IMR-90 (cell line): ENCODE data around the gene NEGR1. TPM values are rescaled to one million over a fixed set of nuclear protein-coding genes. Genes with fewer than 3 reads are reported as not detected.

Experiments used
- ATAC-seq: fragments of 200-7000 bp; cut with Tn5 transposase; 2 replicates; pipeline ENCODE4 v1.9.1; 2020; ENCODE audit warnings: low read depth, mild to moderate bottlenecking, moderate library complexity
- BruUV-seq: library from RNA; stranded (reverse); fragments of 400-500 nt; replicated peaks from 2 replicates; lab custom pipeline; 2021; lab: Mats Ljungman, UMichigan
- CTCF ChIA-PET: fragments of 300-600 bp; formaldehyde crosslinking; extraction: SDS; loops from one replicate; lab custom pipeline; 2021; ENCODE audit warnings: antibody characterized with exemption; lab: Yijun Ruan, JAX
- POLR2A ChIA-PET: fragments of 300-600 bp; sonication (Branson Sonifier 250); formaldehyde crosslinking; loops from one replicate; lab custom pipeline; 2022; ENCODE audit warnings: antibody characterized with exemption; ENCODE audit not compliant: unreplicated experiment; lab: Charles Lee
- DNase-seq: peaks from one replicate; pipeline ENCODE4 v3.0.0; 2013
- H2AFZ ChIP-seq: replicated peaks from 2 replicates; pipeline ENCODE3; 2013; ENCODE audit warnings: low read length, mild to moderate bottlenecking; ENCODE audit not compliant: poor library complexity
- H2AK5ac ChIP-seq: 2 replicates; pipeline ENCODE4 v1.6.1; 2013; ENCODE audit warnings: low read depth, low read length, inconsistent platforms
- H2AK9ac ChIP-seq: replicated peaks from 2 replicates; pipeline ENCODE3; 2013; ENCODE audit warnings: mild to moderate bottlenecking, low read depth, low read length, moderate library complexity; ENCODE audit not compliant: poor library complexity
- H2BK120ac ChIP-seq: 2 replicates; pipeline ENCODE4 v1.6.1; 2013; ENCODE audit warnings: low read depth, low read length, inconsistent platforms
- H2BK15ac ChIP-seq: 3 replicates; pipeline ENCODE4 v1.6.1; 2013; ENCODE audit warnings: low read depth, low read length, inconsistent platforms
- H2BK20ac ChIP-seq: 2 replicates; pipeline ENCODE4 v1.6.1; 2013; ENCODE audit warnings: low read depth, mild to moderate bottlenecking, inconsistent platforms, low read length, moderate library complexity
- H2BK5ac ChIP-seq: 2 replicates; pipeline ENCODE4 v1.6.1; 2013; ENCODE audit warnings: mild to moderate bottlenecking, low read depth, low read length, inconsistent platforms; ENCODE audit not compliant: poor library complexity, severe bottlenecking
- H3K14ac ChIP-seq: replicated peaks from 2 replicates; pipeline ENCODE4 v1.6.1; 2013; ENCODE audit warnings: low read depth, low read length, inconsistent platforms
- H3K18ac ChIP-seq: 2 replicates; pipeline ENCODE4 v1.6.1; 2013; ENCODE audit warnings: low read depth, low read length, control low read depth
- H3K23ac ChIP-seq: 2 replicates; pipeline ENCODE4 v1.6.1; 2013; ENCODE audit warnings: low read depth, low read length, inconsistent platforms
- H3K27ac ChIP-seq: 2 replicates; pipeline ENCODE4 v1.5.1; 2013; ENCODE audit warnings: mild to moderate bottlenecking, control low read depth, low read length; ENCODE audit not compliant: insufficient read depth
- H3K27me3 ChIP-seq: 2 replicates; pipeline ENCODE4 v1.6.1; 2013; ENCODE audit warnings: low read length; ENCODE audit not compliant: control insufficient read depth, insufficient read depth
- H3K36me3 ChIP-seq: 2 replicates; pipeline ENCODE4 v1.6.1; 2013; ENCODE audit warnings: low read length, mixed read lengths; ENCODE audit not compliant: control insufficient read depth, insufficient read depth
- H3K4ac ChIP-seq: 2 replicates; pipeline ENCODE4 v1.6.1; 2013; ENCODE audit warnings: low read depth, low read length, inconsistent platforms
- H3K4me1 ChIP-seq: 2 replicates; pipeline ENCODE4 v1.6.1; 2013; ENCODE audit warnings: low read length, mixed read lengths; ENCODE audit not compliant: control insufficient read depth, insufficient read depth
- H3K4me2 ChIP-seq: 2 replicates; pipeline ENCODE4 v1.6.1; 2013; ENCODE audit warnings: low read depth, mild to moderate bottlenecking, control low read depth, low read length, moderate library complexity
- H3K4me3 ChIP-seq: 2 replicates; pipeline ENCODE4 v1.5.1; 2013; ENCODE audit warnings: low read depth, mild to moderate bottlenecking, control low read depth, low read length, moderate library complexity; ENCODE audit not compliant: insufficient read depth
- H3K56ac ChIP-seq: 2 replicates; pipeline ENCODE4 v1.6.1; 2013; ENCODE audit warnings: low read length, inconsistent platforms; ENCODE audit not compliant: insufficient read depth; ENCODE audit errors: extremely low read depth
- H3K79me1 ChIP-seq, 2 experiments: 2 replicates each; pipeline ENCODE4 v1.6.1; 2013; ENCODE audit warnings: low read length in 2 of 2, inconsistent platforms in 1 of 2, low read depth in 1 of 2
- H3K9ac ChIP-seq: 2 replicates; pipeline ENCODE4 v1.6.1; 2013; ENCODE audit warnings: low read depth, low read length, control low read depth
- H3K9me1 ChIP-seq: 2 replicates; pipeline ENCODE4 v1.6.1; 2013; ENCODE audit warnings: low read length, inconsistent platforms; ENCODE audit not compliant: insufficient read depth
- H3K9me3 ChIP-seq: 2 replicates; pipeline ENCODE4 v1.6.1; 2013; ENCODE audit warnings: low read length; ENCODE audit not compliant: control insufficient read depth, insufficient read depth
- H4K20me1 ChIP-seq: 2 replicates; pipeline ENCODE4 v1.6.1; 2013; ENCODE audit warnings: low read length, inconsistent platforms; ENCODE audit not compliant: insufficient read depth
- H4K5ac ChIP-seq: 2 replicates; pipeline ENCODE4 v1.6.1; 2013; ENCODE audit warnings: mild to moderate bottlenecking, low read depth, low read length, control low read depth
- H4K8ac ChIP-seq, 2 experiments: 2 replicates each; pipeline ENCODE4 v1.6.1; 2013; ENCODE audit warnings: low read depth in 2 of 2, low read length in 2 of 2, control low read depth in 1 of 2, inconsistent platforms in 1 of 2
- H4K91ac ChIP-seq: 2 replicates; pipeline ENCODE4 v1.6.1; 2013; ENCODE audit warnings: low read depth, low read length, inconsistent platforms; ENCODE audit not compliant: insufficient read depth
- BHLHE40 ChIP-seq: fragments of 150-350 bp; IDR thresholded peaks from 2 replicates; pipeline ENCODE4 v1.6.1; 2016; ENCODE audit warnings: mild to moderate bottlenecking, low read depth, low read length
- CEBPB ChIP-seq: IDR thresholded peaks from 2 replicates; pipeline ENCODE4 v1.6.1; 2012; ENCODE audit warnings: low read depth, low read length, improper control_type of control experiment
- CHD1 ChIP-seq: IDR thresholded peaks from 2 replicates; pipeline ENCODE4 v1.6.1; 2012; ENCODE audit warnings: low read depth, low read length, improper control_type of control experiment
- ELK1 ChIP-seq: fragments of 150-350 bp; IDR thresholded peaks from 2 replicates; pipeline ENCODE4 v1.6.1; 2016; ENCODE audit warnings: low read depth, mild to moderate bottlenecking, low read length, moderate library complexity, borderline replicate concordance
- FOS ChIP-seq: fragments of 150-350 bp; IDR thresholded peaks from 2 replicates; pipeline ENCODE4 v1.6.1; 2016; ENCODE audit warnings: low read depth, low read length
- MAFK ChIP-seq: IDR thresholded peaks from 2 replicates; pipeline ENCODE4 v1.6.1; 2012; ENCODE audit warnings: low read depth, low read length, improper control_type of control experiment
- MAZ ChIP-seq: IDR thresholded peaks from 2 replicates; pipeline ENCODE4 v1.6.1; 2012; ENCODE audit warnings: low read depth, mild to moderate bottlenecking, low read length, improper control_type of control experiment, moderate library complexity, borderline replicate concordance
- MXI1 ChIP-seq: IDR thresholded peaks from 2 replicates; pipeline ENCODE4 v1.6.1; 2012; ENCODE audit warnings: low read depth, mild to moderate bottlenecking, low read length, moderate library complexity, borderline replicate concordance
- NFE2L2 ChIP-seq: fragments of 150-350 bp; IDR thresholded peaks from 2 replicates; pipeline ENCODE4 v1.6.1; 2016; ENCODE audit warnings: low read depth, mild to moderate bottlenecking, low read length
- POLR2A ChIP-seq: IDR thresholded peaks from 2 replicates; pipeline ENCODE4 v1.6.1; 2012; ENCODE audit warnings: mild to moderate bottlenecking, low read depth, low read length
- RAD21 ChIP-seq: IDR thresholded peaks from 2 replicates; pipeline ENCODE4 v1.6.1; 2012; ENCODE audit warnings: low read length, improper control_type of control experiment
- RCOR1 ChIP-seq: IDR thresholded peaks from 2 replicates; pipeline ENCODE4 v1.6.1; 2012; ENCODE audit warnings: mild to moderate bottlenecking, low read length, improper control_type of control experiment; ENCODE audit not compliant: insufficient replicate concordance
- RFX5 ChIP-seq: IDR thresholded peaks from 2 replicates; pipeline ENCODE4 v1.8.0; 2012; ENCODE audit warnings: low read depth, mild to moderate bottlenecking, low read length, moderate library complexity
- SMC3 ChIP-seq: fragments of 150-350 bp; IDR thresholded peaks from 2 replicates; pipeline ENCODE4 v1.6.1; 2016; ENCODE audit warnings: low read depth, mild to moderate bottlenecking, antibody characterized with exemption, low read length, moderate library complexity
- USF2 ChIP-seq: fragments of 150-350 bp; IDR thresholded peaks from 2 replicates; pipeline ENCODE4 v1.6.1; 2017; ENCODE audit warnings: mild to moderate bottlenecking, antibody characterized with exemption, low read length, low read depth
- WGBS, 2 experiments: methylation state at CpG; one replicate each; pipeline versions ENCODE4 v1.1.5 to v1.1.7; 2013; ENCODE audit warnings: missing lambda C conversion rate in 2 of 2; ENCODE audit not compliant: insufficient read length in 1 of 2; ENCODE audit errors: extremely low coverage in 2 of 2; 5-methylcytosine and 5-hydroxymethylcytosine counted together
- dilution Hi-C: fragments of 300-500 bp; cut with HindIII; formaldehyde crosslinking; loops from one replicate; pipeline ENCODE4 v1.14.3; 2018; ENCODE audit warnings: low sequenced_read_pairs; ENCODE audit not compliant: unreplicated experiment
- in situ Hi-C: fragments of 300-500 bp; cut with MboI; formaldehyde crosslinking; loops from 3 replicates; pipeline ENCODE4 v1.14.3; 2019; ENCODE audit warnings: low sequenced_read_pairs, inconsistent platforms, mixed read lengths
- intact Hi-C: fragments of 100-400 bp; cut with micrococcal nuclease; formaldehyde crosslinking; loops from 2 replicates; pipeline ENCODE4 v1.10.0; 2022
- polyA plus RNA-seq, 3 experiments: library from polyadenylated mRNA; depleted of rRNA; stranded (reverse); fragments of >200 nt; gene quantifications; 2 replicates each; pipeline ENCODE4 v1.2.3, GENCODE V29; 2012; ENCODE audit warnings: low replicate concordance in 1 of 3
- total RNA-seq: library from RNA; depleted of rRNA; stranded (reverse); fragments of >200 nt; gene quantifications from 2 replicates; pipeline ENCODE4 v1.2.3, GENCODE V29; 2012

Gene NEGR1
- total and polyA plus RNA-seq, 2 of the 4 experiments (the other 2 are of a cell fraction): 5.1 to 9.1 TPM

- no peak overlapping the region for H2BK120ac ChIP-seq
- H3K4me3 ChIP-seq: no peak overlapping the region
- peaks cover 2% of the 10 kb centered on the region; the same call in 1 of the 2 replicates for H3K4me1 ChIP-seq
- TF ChIP-seq NFE2L2: no peak
- no peak for TF ChIP-seq ELK1
- TF ChIP-seq MXI1: no peak
- TF ChIP-seq BHLHE40: no peak
- TF ChIP-seq RCOR1: no peak
- no peak for TF ChIP-seq RFX5
- no peak for TF ChIP-seq MAFK
- no peak for TF ChIP-seq CHD1
- no peak for TF ChIP-seq CEBPB
- no peak for TF ChIP-seq USF2
- no peak for TF ChIP-seq MAZ
- TF ChIP-seq POLR2A: no peak
- no peak for TF ChIP-seq SMC3
- no peak for TF ChIP-seq RAD21
- no peak for TF ChIP-seq FOS
- H3K14ac ChIP-seq: no peak overlapping the region
- no peak overlapping the region for H4K91ac ChIP-seq
- no peak overlapping the region for H2BK15ac ChIP-seq
- no TSS peak for BruUV-seq
- CTCF ChIA-PET: interaction anchor here (0.6 kb wide), 1 partner anchor 573 kb away, joined by 3 read pairs; no protein-coding TSS in a partner anchor
- no peaks in the 10 kb centered on the region for H4K20me1 ChIP-seq
- H3K18ac ChIP-seq: no peak overlapping the region
- no peak overlapping the region for H3K9ac ChIP-seq
- POLR2A ChIA-PET: no interaction called here
- H4K8ac ChIP-seq: no peak overlapping the region
- in situ Hi-C loops: no loop called here
- no peak overlapping the region for H3K4ac ChIP-seq
- no peak overlapping the region for H4K5ac ChIP-seq
- intact Hi-C loops: no loop called here
- H2AFZ ChIP-seq: no peak overlapping the region
- no peak overlapping the region for H2AK9ac ChIP-seq
- H2BK5ac ChIP-seq: no peak overlapping the region
- no peak overlapping the region for H3K27ac ChIP-seq
- dilution Hi-C loops: no loop called here
- no peak overlapping the region for H3K4me2 ChIP-seq
- no peaks in the 10 kb centered on the region for H3K9me1 ChIP-seq
- H3K27me3 ChIP-seq: no peaks in the 10 kb centered on the region
- H3K79me1 ChIP-seq: no peaks in the 10 kb centered on the region
- no peak overlapping the region for H2BK20ac ChIP-seq
- H3K9me3 ChIP-seq: no peaks in the 10 kb centered on the region
- no peaks in the 10 kb centered on the region for H3K36me3 ChIP-seq
- DNase-seq (no peak), ATAC-seq (no peak)
- H3K56ac ChIP-seq: no peak overlapping the region
- WGBS, 2 experiments: no CpG with 5 or more reads among the region's 2 CpGs
- no peak overlapping the region for H3K23ac ChIP-seq
- no peak overlapping the region for H2AK5ac ChIP-seq
These were observed 817.2 kb downstream of the NEGR1 start for GRCh38 chr1:71465093-71465492.
